HG03442 (cell line): ENCODE data around the gene PHRF1.
"Not testable (repeated sequence)": the region's sequence is repeated elsewhere in the genome, so short reads cannot be mapped to it uniquely, and the experiment has no call there.

ENCODE experiments used
- ATAC-seq: cut with Tn5 transposase; IDR thresholded peaks from one replicate; pipeline ENCODE4 v1.9.1; 2021; ENCODE audit warnings: mild to moderate bottlenecking, moderate library complexity; ENCODE audit not compliant: unreplicated experiment

Gene PHRF1

DNA sequence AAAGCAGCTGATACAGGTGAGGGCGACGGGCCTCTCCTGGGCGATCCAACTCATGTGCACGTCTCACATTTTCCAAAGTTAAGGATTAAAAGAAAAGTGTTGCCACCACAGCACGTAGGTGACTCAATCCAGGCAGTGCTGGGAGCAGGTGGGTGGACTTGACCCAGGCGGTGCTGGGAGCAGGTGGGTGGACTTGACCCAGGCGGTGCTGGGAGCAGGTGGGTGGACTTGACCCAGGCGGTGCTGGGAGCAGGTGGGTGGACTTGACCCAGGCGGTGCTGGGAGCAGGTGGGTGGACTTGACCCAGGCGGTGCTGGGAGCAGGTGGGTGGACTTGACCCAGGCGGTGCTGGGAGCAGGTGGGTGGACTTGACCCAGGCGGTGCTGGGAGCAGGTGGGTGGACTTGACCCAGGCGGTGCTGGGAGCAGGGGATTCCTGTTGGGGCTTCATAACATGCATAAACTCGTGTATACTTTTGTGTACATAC is 71.4 kb downstream of the PHRF1 start:
- ATAC-seq: not testable (repeated sequence)

DNA sequence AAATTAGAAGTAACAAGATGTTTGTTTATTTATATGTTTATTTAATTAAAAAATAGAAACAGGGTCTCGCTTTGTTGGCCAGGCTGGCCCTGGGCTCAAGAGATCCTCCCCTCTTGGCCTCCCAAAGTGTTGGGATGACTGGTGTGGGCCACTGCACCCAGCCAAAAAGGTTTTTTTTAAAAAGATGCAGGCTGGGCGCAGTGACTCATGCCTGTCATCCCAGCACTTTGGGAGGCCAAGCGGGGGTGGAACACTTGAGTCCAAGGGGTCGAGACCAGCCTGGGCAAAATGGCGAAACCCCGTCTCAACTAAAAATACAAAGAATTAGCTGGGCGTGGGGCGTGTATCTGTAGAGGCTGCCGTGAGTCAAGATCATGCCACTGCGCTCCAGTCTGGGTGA is 74.2 kb downstream of the PHRF1 start:
- no peak for ATAC-seq

DNA sequence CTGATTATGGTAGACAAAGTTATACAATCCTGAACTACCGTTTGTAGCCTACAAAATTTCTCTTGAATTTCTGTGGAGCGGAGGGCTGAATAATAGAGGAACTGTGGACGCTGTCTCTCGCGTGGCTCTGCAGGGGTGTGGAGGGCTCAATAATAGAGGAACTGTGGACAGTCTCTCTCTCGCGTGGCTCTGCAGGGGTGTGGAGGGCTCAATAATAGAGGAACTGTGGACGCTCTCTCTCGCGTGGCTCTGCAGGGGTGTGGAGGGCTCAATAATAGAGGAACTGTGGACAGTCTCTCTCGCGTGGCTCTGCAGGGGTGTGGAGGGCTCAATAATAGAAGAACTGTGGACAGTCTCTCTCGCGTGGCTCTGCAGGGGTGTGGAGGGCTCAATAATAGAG is 76.9 kb downstream of the PHRF1 start:
- ATAC-seq: not testable (repeated sequence)

DNA sequence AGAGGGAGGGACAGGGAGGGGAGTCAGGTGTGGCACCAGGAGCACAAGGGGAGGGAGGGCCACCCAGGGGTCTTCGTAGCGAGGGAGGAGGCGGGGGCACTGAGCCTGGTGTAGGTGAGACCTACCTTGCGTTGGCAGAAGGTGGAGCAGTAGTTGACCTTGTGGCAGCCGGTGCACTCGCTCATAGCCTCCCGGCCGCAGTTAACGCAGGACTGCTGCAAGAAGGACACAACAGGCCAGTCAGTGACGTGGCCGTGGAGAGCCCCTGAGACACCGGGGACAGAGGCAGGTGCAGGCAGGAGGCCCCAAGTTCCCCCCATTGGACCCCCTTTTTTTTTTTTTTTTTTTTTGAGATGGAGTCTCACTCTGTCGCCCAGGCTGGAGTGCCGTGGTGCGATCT is 77.6 kb downstream of the PHRF1 start:
- ATAC-seq: no peak

- ATAC-seq: not testable (repeated sequence)
These were observed 78.2 kb downstream of the PHRF1 start for GRCh38 chr11:654444-654843.

DNA sequence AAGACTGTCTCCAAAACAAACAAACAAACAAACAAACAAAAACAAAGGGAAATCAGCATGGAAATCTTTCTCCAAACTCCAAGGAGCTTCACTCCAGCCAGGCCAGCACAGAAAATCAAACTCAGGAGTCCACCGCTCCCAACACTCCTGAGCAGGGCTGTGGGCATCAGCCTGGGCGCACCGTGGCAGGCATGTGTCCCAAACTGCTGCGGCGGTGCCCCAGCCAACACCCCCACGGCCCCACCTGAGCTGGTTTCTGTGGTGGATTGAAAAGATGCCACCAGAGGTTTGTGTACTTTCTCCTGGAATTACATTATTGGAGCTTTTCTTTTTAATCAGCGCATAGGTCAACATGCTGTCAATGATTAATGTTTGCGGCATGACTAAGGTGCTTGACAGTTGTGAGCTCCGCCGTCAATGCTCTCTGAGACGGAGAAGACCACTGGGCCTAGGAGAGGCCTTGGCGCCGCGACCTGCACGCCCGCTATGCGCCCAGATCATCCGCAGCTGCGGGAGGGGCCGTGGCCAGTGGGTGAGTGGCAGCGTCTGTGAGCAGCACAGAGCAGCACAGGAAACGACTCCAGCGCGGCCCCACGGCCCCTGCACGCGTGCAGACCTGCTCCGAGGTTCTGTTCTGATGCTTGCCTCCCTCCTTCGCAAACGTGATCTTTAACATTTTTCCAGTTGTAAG is 78.9 kb downstream of the PHRF1 start:
- no peak for ATAC-seq

GRCh38 chr11:656426-656825 is 80.2 kb downstream of the PHRF1 start:
- ATAC-seq: no peak

GRCh38 chr11:656866-657265 is 80.6 kb downstream of the PHRF1 start:
- ATAC-seq: no peak

DNA sequence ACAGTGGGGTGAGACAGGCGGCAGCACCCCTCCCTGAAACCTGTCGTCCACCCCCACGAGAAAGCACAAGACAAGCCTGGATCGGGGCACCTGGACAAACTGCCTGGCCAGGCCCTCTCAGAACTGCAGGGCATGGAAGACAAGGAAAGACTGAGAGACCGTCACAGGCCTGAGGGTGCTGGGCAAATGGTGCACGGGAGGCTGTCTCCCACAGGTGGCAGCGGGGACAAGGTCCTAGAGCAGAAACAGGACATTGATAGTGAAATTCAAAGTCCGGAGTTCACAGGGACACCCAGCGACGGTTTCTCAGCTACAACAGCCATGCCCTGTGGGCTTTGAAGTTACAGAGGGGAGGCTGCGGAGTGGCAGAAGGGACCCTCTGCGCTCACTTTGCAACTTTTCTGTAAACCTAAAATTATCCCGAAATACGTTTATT is 81.4 kb downstream of the PHRF1 start:
- ATAC-seq: no peak

DNA sequence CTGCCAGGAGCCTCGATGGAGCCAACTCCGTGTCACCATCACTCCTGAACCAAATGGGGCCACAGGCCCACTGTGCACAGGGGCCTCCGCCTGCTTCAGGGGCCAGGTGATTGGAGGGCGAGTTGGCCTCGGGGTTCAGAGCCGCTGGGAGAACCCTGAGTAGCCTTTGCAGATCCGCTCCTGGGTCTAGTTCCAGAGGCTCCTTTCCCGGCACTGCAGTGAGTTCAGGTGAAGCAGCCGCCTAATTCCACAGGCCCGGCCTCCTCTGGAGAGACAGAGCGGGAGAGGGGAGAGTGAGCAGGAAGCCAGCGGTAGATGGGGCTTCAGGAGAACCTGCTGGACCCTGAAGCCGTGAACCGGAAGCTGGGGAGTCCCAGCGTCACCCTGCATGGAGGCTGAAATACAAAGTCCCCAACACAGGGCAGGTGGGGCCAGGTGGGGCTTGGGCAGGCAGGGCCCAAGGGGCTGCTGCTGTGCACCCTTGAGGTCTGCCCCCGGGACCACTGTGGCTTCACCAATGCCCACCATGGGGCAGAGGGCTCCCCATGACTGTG is 83.3 kb downstream of the PHRF1 start:
- no peak for ATAC-seq

DNA sequence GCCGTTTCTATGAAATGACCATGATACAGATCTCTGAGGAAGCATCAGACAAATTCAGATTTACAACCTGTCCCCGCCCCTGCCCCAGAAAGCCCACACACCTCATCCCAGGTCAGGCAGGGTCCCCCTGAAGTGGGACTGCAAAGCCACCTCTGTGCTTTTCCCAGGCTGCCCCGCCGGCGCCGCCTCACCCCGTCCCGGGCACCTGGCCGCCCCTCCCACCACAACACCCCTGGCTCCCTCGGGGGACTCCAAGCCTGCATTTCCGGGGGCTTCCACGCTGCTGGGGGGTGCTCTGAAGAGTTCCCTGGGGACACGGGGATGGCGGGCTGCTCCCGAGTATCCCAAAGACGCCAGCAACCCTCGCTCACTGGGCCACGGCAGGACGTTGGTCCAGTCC is 84.0 kb downstream of the PHRF1 start:
- no peak for ATAC-seq

DNA sequence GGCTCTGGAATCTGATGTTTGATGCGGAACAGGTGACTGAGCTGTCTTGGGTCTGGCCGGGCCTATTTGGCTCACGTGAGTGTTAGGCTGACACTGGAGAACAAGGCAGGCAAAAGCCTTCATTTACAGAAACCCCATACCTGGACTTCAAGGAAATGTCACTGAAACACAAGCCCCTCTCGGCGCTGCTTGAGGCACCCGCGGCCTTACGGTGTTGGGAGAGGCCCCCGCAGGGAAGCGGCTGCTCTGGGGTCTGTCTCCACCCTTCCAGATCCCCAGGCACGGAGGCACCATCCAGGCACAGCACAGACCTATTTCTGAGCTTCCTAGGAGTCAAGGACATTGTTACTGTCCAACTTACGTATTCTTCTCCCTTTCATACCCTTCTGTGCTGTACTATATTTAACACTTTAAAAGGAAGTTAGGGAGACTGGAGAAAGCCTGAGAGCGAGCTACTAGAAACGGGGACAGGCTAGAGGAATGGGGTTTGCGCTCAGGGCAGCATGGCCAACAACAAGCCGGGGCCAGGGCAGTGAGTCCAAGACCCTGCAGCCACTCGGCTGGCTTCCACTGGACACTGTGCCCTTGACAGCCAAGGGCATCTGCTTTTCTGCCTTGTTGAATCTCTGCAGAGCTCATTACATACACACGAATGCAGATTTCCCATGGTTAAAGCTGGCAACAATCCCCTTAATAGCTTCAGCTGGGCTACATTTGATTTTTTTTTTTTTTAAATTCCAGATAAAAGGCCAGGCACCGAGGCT is 84.6 kb downstream of the PHRF1 start:
- ATAC-seq: no peak
